Motor neuron (in vitro differentiated cells): Measurements from ENCODE around the gene ST6GALNAC3. TPM values are rescaled to one million over a fixed set of nuclear protein-coding genes. Genes with fewer than 3 reads are reported as not detected.
A peak's percentile ranks its signal among the peaks of the same experiment; 100 is the strongest.

Experiments
- ATAC-seq, 8 experiments: fragments of 200-7000 bp; cut with Tn5 transposase; replicated peaks in 6 of 8; 2 replicates each; pipeline ENCODE4 v1.8.0; 2021; ENCODE audit warnings: mild to moderate bottlenecking in 8 of 8, moderate library complexity in 8 of 8
- H3K27ac ChIP-seq, 2 donors: fragments of 250-450 bp; sonication (Bioruptor Pico); 2 replicates each; pipeline ENCODE4 v1.9.0; 2021; ENCODE audit warnings: antibody characterized with exemption in 2 of 2, mild to moderate bottlenecking in 2 of 2, moderate library complexity in 1 of 2
- H3K4me1 ChIP-seq, 2 donors: fragments of 250-450 bp; sonication (Bioruptor Pico); replicated peaks in 1 of 2; 2 replicates each; pipeline ENCODE4 v1.6.1; 2021; ENCODE audit warnings: antibody characterized with exemption in 2 of 2, mild to moderate bottlenecking in 2 of 2, moderate library complexity in 1 of 2
- H3K4me3 ChIP-seq, 5 donors: fragments of 250-450 bp; sonication (Bioruptor Pico); 2 replicates each; pipeline ENCODE4 v1.9.0; 2021; ENCODE audit warnings: antibody characterized with exemption in 5 of 5, mild to moderate bottlenecking in 5 of 5, moderate library complexity in 4 of 5
- WGBS, 10 experiments: fragments of 450-650 bp; shearing (Covaris generic); methylation state at CpG; one replicate each; pipeline ENCODE4 v1.0.0; 2022; 5-methylcytosine and 5-hydroxymethylcytosine counted together
- in situ Hi-C, 9 experiments: fragments of 400-800 bp; cut with MboI; loops; one replicate each; pipeline ENCODE4 v1.15.0; 2021; ENCODE audit warnings: low sequenced_read_pairs in 9 of 9, low pct_unique_long_range_greater_than_20kb in 2 of 9; ENCODE audit not compliant: unreplicated experiment in 9 of 9
- total RNA-seq, 8 experiments: library from RNA; unstranded; fragments of 300-600 nt; gene quantifications; 2 replicates each; pipeline versions ENCODE4 v1.2.3 to v1.2.4, GENCODE V29; 2022

ST6GALNAC3 gene
- total RNA-seq, 8 experiments from 2014 or later, result 0.31 to 39.5 (median 3.9) TPM; not detected in 1

- no peak overlapping the region for H3K4me3 ChIP-seq
- 43 to 100% (median 82%) methylated on average over 3 to 4 of the region's 4 CpGs; no CpG with 5 or more reads in 1 of the 10 experiments for WGBS, 10 experiments
- peaks cover 0 to 4% of the 10 kb centered on the region in 2 donors for H3K4me1 ChIP-seq
- no peak for ATAC-seq
- H3K27ac ChIP-seq, result no peak overlapping the region
- in situ Hi-C loops, result no loop called here
These were observed 594.6 kb downstream of the ST6GALNAC3 start for GRCh38 chr1:76669131-76669530.

- Histone ChIP-seq H3K4me3 (no peak overlapping the region), H3K27ac (no peak overlapping the region), H3K4me1 (peaks cover 0 to 4% of the 10 kb centered on the region in 2 donors)
- 22 to 100% (median 83%) methylated on average over 1 to 3 of the region's 3 CpGs for WGBS, 10 experiments
- in situ Hi-C loops, result no loop called here
- ATAC-seq, result no peak
These were observed 595.2 kb downstream of the ST6GALNAC3 start for GRCh38 chr1:76669624-76670315.

GRCh38 chr1:76674689-76675210 lies 600.2 kb downstream of the ST6GALNAC3 start:
- peaks cover 0 to 11% of the 10 kb centered on the region in 2 donors for H3K4me1 ChIP-seq
- ATAC-seq, result peak in 3 of 8 experiments; percentile 49 to 86 (median 65)
- H3K4me3 ChIP-seq, result no peak overlapping the region
- H3K27ac ChIP-seq, result no peak overlapping the region
- in situ Hi-C loops, result loop anchor here in 1 of 9 experiments (25.0 kb wide), 1 partner anchor 188 kb away; the partner anchor contains the start of gene ST6GALNAC5
- WGBS, 10 experiments, result 73 to 100% (median 95%) methylated on average over 1 to 3 of the region's 3 CpGs; no CpG with 5 or more reads in 3 of the 10 experiments

- Histone ChIP-seq H3K4me3 (no peak overlapping the region), H3K27ac (no peak overlapping the region), H3K4me1 (peaks cover 7 to 11% of the 10 kb centered on the region in 2 donors)
- in situ Hi-C loops, result loop anchor here in 1 of 9 experiments (25.0 kb wide), 1 partner anchor 185 kb away; the partner anchor contains the start of gene ST6GALNAC5
- ATAC-seq, result no peak
- WGBS, 10 experiments, result 43 to 100% (median 83%) methylated on average over 1 to 5 of the region's 5 CpGs
These were observed 603.2 kb downstream of the ST6GALNAC3 start for GRCh38 chr1:76677416-76678405.

- H3K27ac ChIP-seq, result no peak overlapping the region
- in situ Hi-C loops, result loop anchor here in 1 of 9 experiments (25.0 kb wide), 1 partner anchor 183 kb away; the partner anchor contains the start of gene ST6GALNAC5
- WGBS, 10 experiments, result 67 to 100% (median 88%) methylated on average over 1 to 8 of the region's 8 CpGs; no CpG with 5 or more reads in 1 of the 10 experiments
- no peak overlapping the region for H3K4me3 ChIP-seq
- ATAC-seq, result peak in 1 of 8 experiments; percentile 57
- peaks cover 7 to 11% of the 10 kb centered on the region in 2 donors for H3K4me1 ChIP-seq
These were observed 605.1 kb downstream of the ST6GALNAC3 start for GRCh38 chr1:76679534-76680152.

GRCh38 chr1:76680651-76681050 lies 606.1 kb downstream of the ST6GALNAC3 start:
- Histone ChIP-seq H3K27ac (no peak overlapping the region), H3K4me3 (no peak overlapping the region), H3K4me1 (peaks cover 7 to 11% of the 10 kb centered on the region in 2 donors)
- ATAC-seq, result peak in 3 of 8 experiments; percentile 32 to 68 (median 37)
- 0 to 86% (median 30%) methylated on average over 1 of the region's 1 CpG; no CpG with 5 or more reads in 3 of the 10 experiments for WGBS, 10 experiments
- in situ Hi-C loops, result loop anchor here in 1 of 9 experiments (25.0 kb wide), 1 partner anchor 182 kb away; the partner anchor contains the start of gene ST6GALNAC5

GRCh38 chr1:76682138-76682537 lies 607.6 kb downstream of the ST6GALNAC3 start:
- in situ Hi-C loops, result loop anchor here in 1 of 9 experiments (25.0 kb wide), 1 partner anchor 180 kb away; the partner anchor contains the start of gene ST6GALNAC5
- H3K4me1 ChIP-seq, result peaks cover 7 to 15% of the 10 kb centered on the region in 2 donors
- no peak overlapping the region for H3K27ac ChIP-seq
- WGBS, 10 experiments, result 80 to 100% (median 100%) methylated on average over 1 of the region's 1 CpG; no CpG with 5 or more reads in 5 of the 10 experiments
- peak in 3 of 8 experiments; percentile 67 to 88 (median 68) for ATAC-seq
- H3K4me3 ChIP-seq, result no peak overlapping the region

Other genes with a start within 250 kb of the ST6GALNAC3 start
- not detected for gene ASB17, start 142.3 kb upstream of the ST6GALNAC3 start, total RNA-seq